Fibroblast of lung (primary cell): ENCODE measurements around the gene HIPK2. TPM values are rescaled to one million over a fixed set of nuclear protein-coding genes. Genes with fewer than 3 reads are reported as not detected.

Experiments used
- DNase-seq, 2 donors: peaks; one replicate each; pipeline versions ENCODE4 v3.0.0 to v3.0.0-alpha.2; 2010; ENCODE audit warnings: low read depth in 2 of 2
- H2AFZ ChIP-seq: 2 replicates; pipeline ENCODE4 v1.5.1; 2012; ENCODE audit warnings: low read length, control low read depth, inconsistent platforms
- H3K27ac ChIP-seq: 2 replicates; pipeline ENCODE4 v1.5.1; 2011; ENCODE audit warnings: low read length, control low read depth; ENCODE audit not compliant: insufficient read depth
- H3K27me3 ChIP-seq: 2 replicates; pipeline ENCODE4 v1.5.1; 2011; ENCODE audit warnings: mild to moderate bottlenecking, low read length; ENCODE audit not compliant: control insufficient read depth, insufficient read depth
- H3K36me3 ChIP-seq: 2 replicates; pipeline ENCODE4 v1.5.1; 2011; ENCODE audit warnings: low read length; ENCODE audit not compliant: control insufficient read depth, insufficient read depth
- H3K4me1 ChIP-seq: 2 replicates; pipeline ENCODE4 v1.5.1; 2011; ENCODE audit warnings: low read length; ENCODE audit not compliant: control insufficient read depth, insufficient read depth; ENCODE audit errors: extremely low read depth
- H3K4me2 ChIP-seq: 2 replicates; pipeline ENCODE4 v1.5.1; 2011; ENCODE audit warnings: low read length, control low read depth; ENCODE audit not compliant: insufficient read depth; ENCODE audit errors: extremely low read depth
- H3K4me3 ChIP-seq, 4 experiments: fragments of 200-600 bp in 1 of 4; sonication (generic) in 1 of 4; replicated peaks in 1 of 4; 2 replicates each; pipeline ENCODE4 v1.5.1; 2011 to 2016; ENCODE audit warnings: low read length in 4 of 4, low read depth in 3 of 4, mild to moderate bottlenecking in 3 of 4, control low read depth in 2 of 4, inconsistent platforms in 1 of 4, mixed read lengths in 1 of 4; ENCODE audit not compliant: insufficient read depth in 1 of 4; ENCODE audit errors: control extremely low read depth in 1 of 4
- H3K79me2 ChIP-seq: 2 replicates; pipeline ENCODE4 v1.5.1; 2012; ENCODE audit warnings: mild to moderate bottlenecking, low read length, inconsistent platforms; ENCODE audit not compliant: control insufficient read depth, insufficient read depth
- H3K9ac ChIP-seq: 2 replicates; pipeline ENCODE4 v1.5.1; 2011; ENCODE audit warnings: mild to moderate bottlenecking, low read length, control low read depth; ENCODE audit not compliant: insufficient read depth
- H3K9me3 ChIP-seq: 2 replicates; pipeline ENCODE4 v1.5.1; 2012; ENCODE audit warnings: low read depth, low read length; ENCODE audit not compliant: control insufficient read depth, insufficient read depth
- H4K20me1 ChIP-seq: 2 replicates; pipeline ENCODE4 v1.5.1; 2011; ENCODE audit warnings: low read length; ENCODE audit not compliant: control insufficient read depth, insufficient read depth; ENCODE audit errors: extremely low read depth
- EZH2 ChIP-seq: IDR thresholded peaks from 2 replicates; pipeline ENCODE4 v1.5.1; 2012; ENCODE audit warnings: low read length, control low read depth, mild to moderate bottlenecking; ENCODE audit errors: missing control alignments
- polyA plus RNA-seq, 2 donors: library from polyadenylated mRNA; depleted of rRNA in 1 of 2; stranded (reverse) in 1 of 2; unstranded in 1 of 2; fragments of >200 nt; gene quantifications; 2 replicates each; pipeline ENCODE4 v1.2.1, GENCODE V29; 2011 to 2012; ENCODE audit warnings: missing spikeins in 1 of 2
- total RNA-seq: library from RNA; depleted of rRNA; stranded (reverse); fragments of >200 nt; gene quantifications from 2 replicates; pipeline ENCODE4 v1.2.1, GENCODE V29; 2014
- TF ChIP-seq, protein P1 (sequence below), 2 donors: IDR thresholded peaks in 1 of 2; conservative IDR thresholded peaks in 1 of 2; 1 replicate in 1 of 2; 2 replicates in 1 of 2; pipeline ENCODE4 v1.5.1; 2011 to 2012; ENCODE audit warnings: low read length in 2 of 2, control low read depth in 1 of 2, inconsistent platforms in 1 of 2, low read depth in 1 of 2, mild to moderate bottlenecking in 1 of 2

Gene HIPK2
- total and polyA plus RNA-seq, 2 donors (not counting 1 experiment from before 2014, with no cell fraction given) = 10.1 to 11.1 TPM

DNA sequence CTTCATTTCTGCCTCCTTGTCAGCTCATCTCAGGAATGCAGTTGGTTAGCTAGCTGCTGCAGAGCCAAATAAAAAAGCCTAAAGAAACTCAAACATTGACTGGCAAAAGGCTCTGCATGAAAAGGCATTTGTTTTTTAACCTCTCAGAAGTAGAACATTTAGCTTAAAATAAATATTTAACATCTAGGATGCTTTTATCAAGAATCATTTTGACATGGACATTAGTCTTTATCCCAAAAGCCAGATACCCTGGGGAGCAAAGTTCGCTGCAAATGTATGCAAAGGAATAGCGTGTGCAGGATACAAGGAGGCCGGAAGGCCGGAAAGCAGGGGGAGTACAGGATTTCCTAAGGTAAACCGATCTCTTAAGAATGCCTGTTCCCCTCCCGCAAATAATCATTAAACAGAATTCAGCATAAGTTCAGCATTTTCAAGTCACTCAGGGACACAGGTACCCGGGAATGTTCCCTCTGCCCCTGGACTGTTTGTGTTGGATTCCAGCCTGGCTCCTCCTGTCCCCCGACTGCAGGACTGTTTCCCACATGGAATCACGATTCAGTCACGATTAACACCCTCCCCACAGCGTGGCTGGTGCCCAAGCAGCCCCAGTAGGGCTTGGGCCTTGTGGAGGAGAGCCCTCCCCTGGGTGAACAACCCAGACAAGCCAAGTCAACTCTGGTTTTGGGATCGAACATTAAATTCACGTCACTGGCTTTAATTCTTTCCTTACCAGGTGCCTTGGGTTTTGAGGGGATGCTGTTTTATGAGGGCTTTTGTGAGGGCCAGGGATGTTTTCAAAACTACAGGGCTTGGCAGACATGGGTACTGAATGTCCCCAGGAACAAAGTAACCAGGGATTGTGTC, 97.8 kb downstream of the HIPK2 start:
- no peak overlapping the region for H2AFZ ChIP-seq
- H3K9ac ChIP-seq = peak overlapping the region; percentile 16
- no peaks in the 10 kb centered on the region for H3K9me3 ChIP-seq
- no peaks in the 10 kb centered on the region for H4K20me1 ChIP-seq
- H3K79me2 ChIP-seq = peaks cover 3% of the 10 kb centered on the region
- TF ChIP-seq EZH2 = no peak
- TF ChIP-seq, protein P1, sequence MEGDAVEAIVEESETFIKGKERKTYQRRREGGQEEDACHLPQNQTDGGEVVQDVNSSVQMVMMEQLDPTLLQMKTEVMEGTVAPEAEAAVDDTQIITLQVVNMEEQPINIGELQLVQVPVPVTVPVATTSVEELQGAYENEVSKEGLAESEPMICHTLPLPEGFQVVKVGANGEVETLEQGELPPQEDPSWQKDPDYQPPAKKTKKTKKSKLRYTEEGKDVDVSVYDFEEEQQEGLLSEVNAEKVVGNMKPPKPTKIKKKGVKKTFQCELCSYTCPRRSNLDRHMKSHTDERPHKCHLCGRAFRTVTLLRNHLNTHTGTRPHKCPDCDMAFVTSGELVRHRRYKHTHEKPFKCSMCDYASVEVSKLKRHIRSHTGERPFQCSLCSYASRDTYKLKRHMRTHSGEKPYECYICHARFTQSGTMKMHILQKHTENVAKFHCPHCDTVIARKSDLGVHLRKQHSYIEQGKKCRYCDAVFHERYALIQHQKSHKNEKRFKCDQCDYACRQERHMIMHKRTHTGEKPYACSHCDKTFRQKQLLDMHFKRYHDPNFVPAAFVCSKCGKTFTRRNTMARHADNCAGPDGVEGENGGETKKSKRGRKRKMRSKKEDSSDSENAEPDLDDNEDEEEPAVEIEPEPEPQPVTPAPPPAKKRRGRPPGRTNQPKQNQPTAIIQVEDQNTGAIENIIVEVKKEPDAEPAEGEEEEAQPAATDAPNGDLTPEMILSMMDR (conservative IDR thresholded peaks at IDR 0.05 in 1 of 2, IDR thresholded peaks at IDR 0.05 in 1 of 2; ENCODE audit: low read depth in 1 of 2, low read length in 2 of 2) = no peak
- H3K4me2 ChIP-seq = peak overlapping the region; percentile 60
- H3K36me3 ChIP-seq = no peaks in the 10 kb centered on the region
- H3K4me3 ChIP-seq = no peak overlapping the region
- peaks cover 47% of the 10 kb centered on the region for H3K4me1 ChIP-seq
- H3K27me3 ChIP-seq = no peaks in the 10 kb centered on the region
- DNase-seq = peak; percentile 45 to 54
- peak overlapping the region; percentile 94 for H3K27ac ChIP-seq

DNA sequence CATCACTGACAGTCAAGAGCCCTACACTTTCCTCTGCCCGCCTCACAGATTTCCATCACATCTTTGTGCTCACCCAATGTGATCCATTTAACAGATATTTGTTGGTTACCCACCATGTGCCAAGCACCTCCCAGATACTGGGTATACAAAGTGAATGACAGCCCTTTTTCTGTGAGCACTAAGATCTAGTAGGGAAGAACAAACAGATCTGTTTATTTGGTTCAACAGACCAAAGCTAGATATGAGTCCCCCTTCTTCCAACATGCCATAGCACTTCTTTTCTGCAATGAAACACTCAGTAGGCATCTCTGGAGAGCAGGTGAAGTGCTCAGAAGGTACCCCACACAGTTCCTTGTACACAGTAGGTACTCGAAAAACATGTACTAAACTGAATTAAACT, 101.4 kb downstream of the HIPK2 start:
- Histone ChIP-seq H3K9me3 (no peaks in the 10 kb centered on the region), H3K4me2 (no peak overlapping the region), H3K27ac (no peak overlapping the region), H3K9ac (no peak overlapping the region), H3K36me3 (no peaks in the 10 kb centered on the region), H3K27me3 (no peaks in the 10 kb centered on the region), H3K4me1 (peaks cover 26% of the 10 kb centered on the region), H3K79me2 (peaks cover 4% of the 10 kb centered on the region), H4K20me1 (no peaks in the 10 kb centered on the region), H3K4me3 (no peak overlapping the region), H2AFZ (no peak overlapping the region)
- no peak for DNase-seq
- no peak for TF ChIP-seq EZH2
- TF ChIP-seq, protein P1 (conservative IDR thresholded peaks at IDR 0.05 in 1 of 2, IDR thresholded peaks at IDR 0.05 in 1 of 2; ENCODE audit: low read depth in 1 of 2, low read length in 2 of 2) = no peak

DNA sequence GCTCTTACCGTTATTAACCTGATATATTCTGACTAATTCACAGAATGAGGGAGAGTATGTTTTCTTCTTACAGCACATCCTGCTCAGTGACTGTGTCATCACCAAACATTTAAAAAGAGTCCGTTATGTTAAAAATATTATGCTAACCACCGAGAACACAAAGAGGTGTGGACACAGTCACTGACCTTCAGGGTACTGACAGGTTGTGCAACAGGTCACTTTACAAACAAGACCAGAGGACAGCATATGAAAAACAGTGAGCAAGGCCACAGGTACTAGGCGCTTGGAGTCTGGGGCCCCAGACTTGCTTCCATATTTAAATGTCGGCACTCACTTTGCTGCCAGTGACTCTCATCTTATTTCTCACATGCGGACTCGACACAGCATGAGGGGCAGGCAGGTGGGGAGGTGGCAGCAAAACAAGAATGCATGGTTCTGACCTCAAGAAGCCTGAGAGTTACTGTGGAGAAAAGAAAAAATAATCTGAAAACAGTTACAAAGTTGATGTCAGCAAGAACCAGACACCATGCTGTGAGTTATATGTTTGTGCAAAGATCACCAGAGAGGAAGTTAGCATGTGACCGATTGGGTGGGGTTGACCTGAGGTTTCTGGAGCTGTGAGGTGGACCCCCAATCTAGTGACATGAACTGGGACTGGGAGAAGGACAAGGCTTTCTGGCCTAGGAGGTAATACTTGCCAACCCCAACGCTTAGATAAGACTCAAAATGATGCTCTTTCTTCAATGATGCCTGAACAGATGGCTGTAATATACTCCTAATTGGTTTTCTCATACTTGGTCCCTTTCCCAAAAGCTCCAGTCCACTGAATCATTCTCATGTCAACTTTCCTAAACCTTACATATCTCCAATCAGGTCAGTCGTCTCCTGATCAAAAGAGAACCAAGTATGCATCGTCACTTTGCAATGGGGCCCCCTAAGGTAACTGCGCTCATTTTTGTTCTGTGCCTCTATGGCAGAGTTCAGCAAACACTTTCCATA, 102.4 kb downstream of the HIPK2 start:
- Histone ChIP-seq H3K4me1 (peaks cover 16% of the 10 kb centered on the region), H3K9me3 (no peaks in the 10 kb centered on the region), H3K9ac (no peak overlapping the region), H3K27me3 (no peaks in the 10 kb centered on the region), H2AFZ (no peak overlapping the region), H3K4me3 (no peak overlapping the region), H3K36me3 (no peaks in the 10 kb centered on the region), H4K20me1 (no peaks in the 10 kb centered on the region), H3K27ac (no peak overlapping the region), H3K4me2 (no peak overlapping the region), H3K79me2 (peaks cover 4% of the 10 kb centered on the region)
- TF ChIP-seq EZH2 = no peak
- TF ChIP-seq, protein P1 (conservative IDR thresholded peaks at IDR 0.05 in 1 of 2, IDR thresholded peaks at IDR 0.05 in 1 of 2; ENCODE audit: low read depth in 1 of 2, low read length in 2 of 2) = no peak
- peak in 1 of 2 donors; percentile 51 for DNase-seq
